Heart right ventricle (tissue), 16 donors: Measurements from ENCODE around the gene MGME1. TPM values are rescaled to one million over a fixed set of nuclear protein-coding genes. Genes with fewer than 3 reads are reported as not detected.

Source experiments
- ATAC-seq, 8 donors: fragments of 200-7000 bp; cut with Tn5 transposase; one replicate each; pipeline ENCODE4 v1.9.1; 2020; ENCODE audit warnings: mild to moderate bottlenecking in 8 of 8, moderate library complexity in 8 of 8, moderate number of reproducible peaks in 1 of 8
- DNase-seq, 2 donors: peaks; one replicate each; pipeline ENCODE4 v3.0.0-alpha.2; 2020
- H3K27ac ChIP-seq, 10 donors: fragments of 200-600 bp; sonication (generic) in 2 of 10; one replicate each; pipeline versions ENCODE4 v1.5.0 to v1.8.0; 2020 to 2022; ENCODE audit warnings: mild to moderate bottlenecking in 3 of 10
- H3K27me3 ChIP-seq, 7 donors: fragments of 200-600 bp; one replicate each; pipeline ENCODE4 v1.8.0; 2021 to 2022; ENCODE audit warnings: mild to moderate bottlenecking in 2 of 7
- H3K36me3 ChIP-seq, 9 donors: fragments of 200-600 bp; sonication (generic) in 1 of 9; one replicate each; pipeline versions ENCODE4 v1.5.0 to v1.8.0; 2020 to 2022; ENCODE audit warnings: mild to moderate bottlenecking in 2 of 9
- H3K4me1 ChIP-seq, 9 donors: fragments of 200-600 bp; sonication (generic) in 1 of 9; one replicate each; pipeline versions ENCODE4 v1.5.0 to v1.8.0; 2020 to 2022; ENCODE audit warnings: mild to moderate bottlenecking in 4 of 9
- H3K4me3 ChIP-seq, 10 donors: fragments of 200-600 bp; sonication (generic) in 2 of 10; one replicate each; pipeline versions ENCODE4 v1.5.0 to v1.8.0; 2020 to 2022; ENCODE audit warnings: mild to moderate bottlenecking in 7 of 10, moderate library complexity in 2 of 10
- H3K9me3 ChIP-seq, 11 donors: fragments of 200-600 bp in 10 of 11; sonication (generic) in 2 of 11; one replicate each; pipeline versions ENCODE4 v1.5.0 to v1.8.0; 2013 to 2022; ENCODE audit warnings: mild to moderate bottlenecking in 2 of 11, control low read depth in 1 of 11, moderate library complexity in 1 of 11
- WGBS, 2 donors: extraction: QIAGEN DNeasy Blood & Tissue Kit; methylation state at CpG; one replicate each; pipeline ENCODE4 v1.1.7; 2013; ENCODE audit warnings: inconsistent platforms in 1 of 2; 5-methylcytosine and 5-hydroxymethylcytosine counted together
- intact Hi-C, 10 donors: fragments of 100-400 bp; cut with DNase I; formaldehyde crosslinking; loops; one replicate each; pipeline versions ENCODE4 v1.11.1 to v1.14.2; 2022
- polyA plus RNA-seq, 2 donors: library from polyadenylated mRNA; stranded (reverse); fragments of 200-250 nt; gene quantifications; one replicate each; pipeline ENCODE4 v1.2.3, GENCODE V29; 2013
- total RNA-seq, 10 donors: library from RNA; stranded (reverse); fragmentation: NEBNext Ultra II Directional in 3 of 10; extraction: Animal tissue kit (Norgen Biotek cat#: 25700) in 3 of 10; gene quantifications; one replicate each; pipeline versions ENCODE4 v1.2.1 to v1.2.4, GENCODE V29; 2021 to 2023
- TF ChIP-seq, protein P1 (sequence below), 9 donors: fragments of 200-600 bp; sonication (generic) in 2 of 9; IDR thresholded peaks; one replicate each; pipeline versions ENCODE4 v1.5.0 to v1.8.0; 2021 to 2022; ENCODE audit warnings: antibody characterized with exemption in 9 of 9, mild to moderate bottlenecking in 5 of 9, moderate library complexity in 1 of 9
- donor health status: Arrhythmogenic right ventricular cardiomyopathy.
- donor health status: ischemic (EF 13 %, LVEDD 7.1; RV severe dilation, severe dysfunction).
- donor health status: healthy with polysubstance abuse.
- donor health status: DM: no; HTN: yes; CAD: no.
- donor health status: DM: no; HTN: no; CAD: no.
- donor health status: ischemic (EF 25% LVEDD 6.9; RV normal size, moderate dysfunction).
- donor health status: ischemic (EF 25% LVEDD 5.7; RV mildly dilated, moderate dysfunction).
- donor health status: healthy.
- donor health status: DM: yes; HTN: yes; CAD: no.
- donor health status: Ischemic cardiomyopathy.
- donor health status: ischemic (EF 35%, LVEDD 5.7; RV mildly dilated, moderate dysfunction).
- donor health status: nonischemic (EF 11% LVEDD 7.7; RV severe dilation, severe dysfunction).
- donor health status: DM: yes; HTN: yes; CAD: no.
- donor health status: PGD.
- donor health status: ischemic (EF 29% LVEDD 5.4; RV normal size, mild dysfunction).
- donor health status: nonischemic (EF 23%, LVEDD 6.1; RV moderate dilation, normal function).

The MGME1 gene
- total and polyA plus RNA-seq, 12 donors, result 6.0 to 16.0 (median 12.9) TPM

DNA sequence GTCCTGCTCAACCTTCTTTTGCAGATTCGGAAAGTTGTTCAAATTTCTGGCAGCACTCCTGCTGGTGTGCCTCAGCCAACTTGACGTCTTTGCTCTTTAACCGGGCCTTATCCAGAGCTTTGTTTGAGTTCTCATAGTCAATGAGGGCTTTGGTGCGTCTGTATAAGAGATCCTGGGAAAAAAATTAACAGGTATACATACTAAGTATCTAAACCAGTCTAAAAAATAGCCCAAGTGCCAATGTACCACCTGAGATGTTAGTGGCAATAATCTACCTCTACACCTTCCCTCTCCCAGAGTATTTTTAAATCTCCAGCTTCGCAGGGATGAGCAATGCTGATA, 21.4 kb upstream of the MGME1 start:
- Histone ChIP-seq H3K27ac (no peak overlapping the region), H3K27me3 (no peaks in the 10 kb centered on the region), H3K36me3 (peaks cover 0 to 100% (median 85%) of the 10 kb centered on the region in 9 donors), H3K4me1 (peaks cover 0 to 13% (median 0%) of the 10 kb centered on the region in 9 donors), H3K4me3 (no peak overlapping the region), H3K9me3 (no peaks in the 10 kb centered on the region)
- DNase-seq (no peak), ATAC-seq (no peak)
- intact Hi-C loops, result no loop called here
- WGBS, 2 donors, result 55 to 66% methylated on average over 5 of the region's 5 CpGs
- TF ChIP-seq, protein P1, sequence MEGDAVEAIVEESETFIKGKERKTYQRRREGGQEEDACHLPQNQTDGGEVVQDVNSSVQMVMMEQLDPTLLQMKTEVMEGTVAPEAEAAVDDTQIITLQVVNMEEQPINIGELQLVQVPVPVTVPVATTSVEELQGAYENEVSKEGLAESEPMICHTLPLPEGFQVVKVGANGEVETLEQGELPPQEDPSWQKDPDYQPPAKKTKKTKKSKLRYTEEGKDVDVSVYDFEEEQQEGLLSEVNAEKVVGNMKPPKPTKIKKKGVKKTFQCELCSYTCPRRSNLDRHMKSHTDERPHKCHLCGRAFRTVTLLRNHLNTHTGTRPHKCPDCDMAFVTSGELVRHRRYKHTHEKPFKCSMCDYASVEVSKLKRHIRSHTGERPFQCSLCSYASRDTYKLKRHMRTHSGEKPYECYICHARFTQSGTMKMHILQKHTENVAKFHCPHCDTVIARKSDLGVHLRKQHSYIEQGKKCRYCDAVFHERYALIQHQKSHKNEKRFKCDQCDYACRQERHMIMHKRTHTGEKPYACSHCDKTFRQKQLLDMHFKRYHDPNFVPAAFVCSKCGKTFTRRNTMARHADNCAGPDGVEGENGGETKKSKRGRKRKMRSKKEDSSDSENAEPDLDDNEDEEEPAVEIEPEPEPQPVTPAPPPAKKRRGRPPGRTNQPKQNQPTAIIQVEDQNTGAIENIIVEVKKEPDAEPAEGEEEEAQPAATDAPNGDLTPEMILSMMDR (IDR thresholded peaks at IDR 0.05), result no peak

DNA sequence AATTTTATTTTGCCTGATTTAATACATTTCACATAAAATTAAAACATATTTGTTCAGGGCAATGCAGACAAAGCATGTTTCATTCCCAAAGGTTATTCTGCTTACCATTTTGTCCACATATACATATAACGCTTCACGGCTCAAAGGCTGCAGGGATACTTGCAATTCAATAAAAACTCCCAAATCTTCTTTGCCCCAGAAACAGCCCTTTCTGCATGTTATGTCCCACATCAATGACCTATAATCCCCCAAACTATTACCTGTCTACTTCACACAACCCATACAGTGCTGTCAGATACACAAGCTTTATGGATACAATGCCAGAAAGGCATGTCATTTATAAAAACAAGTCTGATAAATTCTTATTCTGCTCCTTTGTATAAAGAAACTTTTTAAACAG, 20.4 kb upstream of the MGME1 start:
- no peak overlapping the region for H3K4me3 ChIP-seq

DNA sequence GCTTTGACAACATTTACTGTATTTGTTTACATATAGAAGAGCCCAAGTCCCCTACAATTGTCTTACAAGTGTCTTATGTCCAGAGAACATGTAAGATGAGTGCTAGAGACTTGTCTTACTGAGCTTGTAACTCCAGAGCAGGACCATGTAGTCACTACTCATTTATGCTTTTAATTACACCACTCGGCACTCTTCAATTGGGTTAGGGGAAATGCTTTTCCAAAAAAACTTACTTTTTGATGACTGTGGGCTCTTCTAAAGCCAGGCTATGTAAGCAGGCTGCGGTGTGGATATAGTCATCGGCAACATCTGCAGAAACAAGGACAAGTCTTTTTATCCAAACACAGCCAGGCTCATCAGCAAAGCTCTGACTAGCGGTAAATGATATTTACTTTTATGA, 18.9 kb upstream of the MGME1 start:
- DNase-seq (no peak), ATAC-seq (no peak)
- 97 to 98% methylated on average over 4 of the region's 4 CpGs for WGBS, 2 donors
- Histone ChIP-seq H3K27me3 (no peaks in the 10 kb centered on the region), H3K4me3 (no peak overlapping the region), H3K9me3 (no peaks in the 10 kb centered on the region), H3K36me3 (peaks cover 0 to 100% (median 91%) of the 10 kb centered on the region in 9 donors), H3K27ac (no peak overlapping the region), H3K4me1 (peaks cover 0 to 10% (median 0%) of the 10 kb centered on the region in 9 donors)
- TF ChIP-seq, protein P1 (IDR thresholded peaks at IDR 0.05), result no peak
- intact Hi-C loops, result no loop called here

More for the DNA sequence above, 20.4 kb upstream of the MGME1 start:
- ATAC-seq (no peak), DNase-seq (no peak)
- H3K36me3 ChIP-seq, result peaks cover 0 to 100% (median 84%) of the 10 kb centered on the region in 9 donors
- intact Hi-C loops, result no loop called here
- peaks cover 0 to 10% (median 0%) of the 10 kb centered on the region in 9 donors for H3K4me1 ChIP-seq
- H3K9me3 ChIP-seq, result no peaks in the 10 kb centered on the region
- H3K27ac ChIP-seq, result no peak overlapping the region
- H3K27me3 ChIP-seq, result no peaks in the 10 kb centered on the region
- TF ChIP-seq, protein P1 (IDR thresholded peaks at IDR 0.05), result no peak
- 98 to 100% methylated on average over 2 of the region's 2 CpGs for WGBS, 2 donors

DNA sequence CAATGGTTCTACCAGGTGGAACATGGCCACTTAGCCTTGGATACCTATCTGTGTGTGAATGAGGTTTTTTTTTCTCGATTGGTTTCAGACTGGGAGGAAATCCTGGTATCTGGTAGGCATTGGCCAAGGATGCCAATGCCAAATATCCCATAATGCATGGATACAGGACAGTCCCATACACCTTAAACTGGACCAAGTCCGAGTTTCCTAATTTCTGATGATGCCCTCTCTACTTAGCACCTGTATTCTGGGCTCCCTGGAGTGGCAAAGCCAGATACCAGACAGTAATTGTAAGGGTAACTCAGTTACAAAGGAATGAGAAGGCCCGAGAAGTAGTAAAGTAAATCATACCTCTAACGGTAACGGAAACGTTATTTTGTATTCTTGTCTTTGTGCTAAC, 18.1 kb upstream of the MGME1 start:
- Histone ChIP-seq H3K27me3 (no peaks in the 10 kb centered on the region), H3K9me3 (no peaks in the 10 kb centered on the region), H3K36me3 (peaks cover 0 to 100% (median 91%) of the 10 kb centered on the region in 9 donors), H3K4me3 (no peak overlapping the region), H3K4me1 (peaks cover 0 to 13% (median under 1%) of the 10 kb centered on the region in 9 donors), H3K27ac (no peak overlapping the region)
- no peak for DNase-seq
- 82 to 84% methylated on average over 6 of the region's 6 CpGs for WGBS, 2 donors
- intact Hi-C loops, result no loop called here
- no peak for ATAC-seq
- TF ChIP-seq, protein P1 (IDR thresholded peaks at IDR 0.05), result no peak
